H9 (cell line): Measurements from ENCODE around the gene SFMBT1. TPM values are rescaled to one million over a fixed set of nuclear protein-coding genes. Genes with fewer than 3 reads are reported as not detected.

Experiments
- DNase-seq: peaks from one replicate; pipeline ENCODE4 v3.0.0-alpha.2; 2017
- H2AFZ ChIP-seq: one replicate; pipeline ENCODE4 v1.6.1; 2013; ENCODE audit warnings: mild to moderate bottlenecking, low read length, control low read depth, moderate library complexity
- H2AK5ac ChIP-seq: 2 replicates; pipeline ENCODE4 v1.6.1; 2013; ENCODE audit warnings: low read length, control low read depth, mixed read lengths; ENCODE audit not compliant: insufficient read length
- H2BK120ac ChIP-seq: one replicate; pipeline ENCODE4 v1.6.1; 2013; ENCODE audit warnings: low read depth, mild to moderate bottlenecking, low read length, control low read depth, inconsistent platforms; ENCODE audit not compliant: poor library complexity, severe bottlenecking
- H2BK12ac ChIP-seq: 2 replicates; pipeline ENCODE4 v1.6.1; 2013; ENCODE audit warnings: low read length, control low read depth, mixed read lengths, low read depth; ENCODE audit not compliant: insufficient read length
- H2BK15ac ChIP-seq: 2 replicates; pipeline ENCODE4 v1.6.1; 2013; ENCODE audit warnings: low read depth, low read length, control low read depth
- H2BK20ac ChIP-seq: one replicate; pipeline ENCODE4 v1.6.1; 2013; ENCODE audit warnings: low read depth, mild to moderate bottlenecking, low read length, control low read depth, inconsistent platforms; ENCODE audit not compliant: poor library complexity, severe bottlenecking
- H2BK5ac ChIP-seq: 2 replicates; pipeline ENCODE4 v1.6.1; 2013; ENCODE audit warnings: low read length, control low read depth, mixed read lengths; ENCODE audit not compliant: insufficient read length
- H3K14ac ChIP-seq: 2 replicates; pipeline ENCODE4 v1.6.1; 2013; ENCODE audit warnings: low read length, control low read depth; ENCODE audit not compliant: insufficient read depth
- H3K18ac ChIP-seq: 2 replicates; pipeline ENCODE4 v1.6.1; 2013; ENCODE audit warnings: low read depth, mild to moderate bottlenecking, mixed read lengths, low read length, control low read depth; ENCODE audit not compliant: insufficient read length
- H3K23ac ChIP-seq: 2 replicates; pipeline ENCODE4 v1.6.1; 2013; ENCODE audit warnings: low read length, control low read depth, mixed read lengths, low read depth; ENCODE audit not compliant: insufficient read length
- H3K23me2 ChIP-seq: 2 replicates; pipeline ENCODE4 v1.6.1; 2013; ENCODE audit warnings: low read depth, mild to moderate bottlenecking, mixed read lengths, low read length, control low read depth; ENCODE audit not compliant: insufficient read length, poor library complexity, severe bottlenecking
- H3K27ac ChIP-seq: 2 replicates; pipeline ENCODE4 v1.5.1; 2013; ENCODE audit warnings: low read length, control low read depth, mixed read lengths, low read depth; ENCODE audit not compliant: insufficient read length
- H3K27me3 ChIP-seq: 2 replicates; pipeline ENCODE4 v1.6.1; 2013; ENCODE audit warnings: low read length, control low read depth, inconsistent platforms; ENCODE audit not compliant: insufficient read depth
- H3K4ac ChIP-seq: 2 replicates; pipeline ENCODE4 v1.6.1; 2013; ENCODE audit warnings: low read depth, mild to moderate bottlenecking, control low read depth, inconsistent platforms, low read length, moderate library complexity
- H3K4me1 ChIP-seq: 2 replicates; pipeline ENCODE4 v1.6.1; 2013; ENCODE audit warnings: low read length, control low read depth, inconsistent platforms; ENCODE audit not compliant: insufficient read depth
- H3K4me2 ChIP-seq: 2 replicates; pipeline ENCODE4 v1.6.1; 2013; ENCODE audit warnings: low read length, control low read depth, mixed read lengths; ENCODE audit not compliant: insufficient read length, insufficient read depth
- H3K56ac ChIP-seq: 2 replicates; pipeline ENCODE4 v1.6.1; 2013; ENCODE audit warnings: low read depth, mild to moderate bottlenecking, mixed read lengths, low read length, control low read depth; ENCODE audit not compliant: insufficient read length
- H3K79me1 ChIP-seq: 2 replicates; pipeline ENCODE4 v1.6.1; 2013; ENCODE audit warnings: low read depth, mild to moderate bottlenecking, moderate library complexity, low read length, control low read depth, inconsistent platforms; ENCODE audit not compliant: insufficient read depth, poor library complexity, severe bottlenecking
- H3K79me2 ChIP-seq: 2 replicates; pipeline ENCODE4 v1.6.1; 2013; ENCODE audit warnings: low read length, control low read depth, inconsistent platforms; ENCODE audit not compliant: insufficient read depth
- H3K9ac ChIP-seq: 2 replicates; pipeline ENCODE4 v1.6.1; 2013; ENCODE audit warnings: low read length, control low read depth, mixed read lengths; ENCODE audit not compliant: insufficient read length; ENCODE audit errors: extremely low read depth
- H3K9me3 ChIP-seq: one replicate; pipeline ENCODE4 v1.6.1; 2013; ENCODE audit warnings: low read depth, low read length, inconsistent platforms; ENCODE audit not compliant: control insufficient read depth
- H3T11ph ChIP-seq: one replicate; pipeline ENCODE4 v1.6.1; 2013; ENCODE audit warnings: mild to moderate bottlenecking, low read length, control low read depth, inconsistent platforms
- H4K20me1 ChIP-seq: one replicate; pipeline ENCODE4 v1.6.1; 2013; ENCODE audit not compliant: control insufficient read depth, insufficient read length, insufficient read depth
- H4K5ac ChIP-seq: 2 replicates; pipeline ENCODE4 v1.6.1; 2013; ENCODE audit warnings: low read depth, mild to moderate bottlenecking, mixed read lengths, low read length, control low read depth; ENCODE audit not compliant: insufficient read length
- H4K8ac ChIP-seq: replicated peaks from 2 replicates; pipeline ENCODE4 v1.6.1; 2013; ENCODE audit warnings: low read length, control low read depth, mixed read lengths, low read depth; ENCODE audit not compliant: insufficient read length
- H4K91ac ChIP-seq: 2 replicates; pipeline ENCODE4 v1.6.1; 2013; ENCODE audit warnings: low read depth, mild to moderate bottlenecking, moderate library complexity, mixed read lengths, low read length, control low read depth; ENCODE audit not compliant: insufficient read length
- H3K27ac Mint-ChIP-seq, 3 experiments: 2 replicates in 2 of 3; 3 replicates in 1 of 3; pipeline ENCODE4 v1.8.0; 2020 to 2021; ENCODE audit warnings: mixed read lengths in 3 of 3, mild to moderate bottlenecking in 1 of 3, moderate library complexity in 1 of 3
- H3K27me3 Mint-ChIP-seq: 2 replicates; pipeline ENCODE4 v1.8.0; 2021; ENCODE audit warnings: low read depth, mild to moderate bottlenecking, moderate library complexity, mixed read lengths
- H3K36me3 Mint-ChIP-seq, 3 experiments: 2 replicates in 2 of 3; 3 replicates in 1 of 3; pipeline ENCODE4 v1.8.0; 2020 to 2021; ENCODE audit warnings: low read depth in 3 of 3, mixed read lengths in 3 of 3; ENCODE audit not compliant: insufficient read depth in 1 of 3
- H3K4me1 Mint-ChIP-seq, 2 experiments: 2 replicates each; pipeline ENCODE4 v1.8.0; 2020; ENCODE audit warnings: mixed read lengths in 2 of 2
- H3K4me3 Mint-ChIP-seq, 2 experiments: 2 replicates in 1 of 2; 3 replicates in 1 of 2; pipeline ENCODE4 v1.8.0; 2020 to 2021; ENCODE audit warnings: mild to moderate bottlenecking in 2 of 2, mixed read lengths in 2 of 2, moderate library complexity in 1 of 2
- H3K9me3 Mint-ChIP-seq, 2 experiments: 2 replicates in 1 of 2; 3 replicates in 1 of 2; pipeline ENCODE4 v1.8.0; 2020; ENCODE audit warnings: mild to moderate bottlenecking in 2 of 2, mixed read lengths in 2 of 2, moderate library complexity in 1 of 2
- WGBS: extraction: QIAGEN DNeasy Blood & Tissue Kit; methylation state at CpG from one replicate; pipeline ENCODE4 v1.1.7; 2013; ENCODE audit warnings: missing lambda C conversion rate, low lambda C conversion rate, mixed read lengths; ENCODE audit not compliant: insufficient read length; ENCODE audit errors: extremely low coverage; 5-methylcytosine and 5-hydroxymethylcytosine counted together
- total RNA-seq: library from RNA; stranded (reverse); gene quantifications from 2 replicates; pipeline ENCODE4 v1.2.1, GENCODE V29; 2021
- TF ChIP-seq, protein P1 (sequence below): fragments of 200-600 bp; sonication (generic); conservative IDR thresholded peaks from 3 replicates; pipeline ENCODE4 v1.8.0; 2021; ENCODE audit warnings: antibody characterized with exemption, mild to moderate bottlenecking

Gene SFMBT1
- total RNA-seq, 1 experiment from 2014 or later: 15.3 TPM

DNA sequence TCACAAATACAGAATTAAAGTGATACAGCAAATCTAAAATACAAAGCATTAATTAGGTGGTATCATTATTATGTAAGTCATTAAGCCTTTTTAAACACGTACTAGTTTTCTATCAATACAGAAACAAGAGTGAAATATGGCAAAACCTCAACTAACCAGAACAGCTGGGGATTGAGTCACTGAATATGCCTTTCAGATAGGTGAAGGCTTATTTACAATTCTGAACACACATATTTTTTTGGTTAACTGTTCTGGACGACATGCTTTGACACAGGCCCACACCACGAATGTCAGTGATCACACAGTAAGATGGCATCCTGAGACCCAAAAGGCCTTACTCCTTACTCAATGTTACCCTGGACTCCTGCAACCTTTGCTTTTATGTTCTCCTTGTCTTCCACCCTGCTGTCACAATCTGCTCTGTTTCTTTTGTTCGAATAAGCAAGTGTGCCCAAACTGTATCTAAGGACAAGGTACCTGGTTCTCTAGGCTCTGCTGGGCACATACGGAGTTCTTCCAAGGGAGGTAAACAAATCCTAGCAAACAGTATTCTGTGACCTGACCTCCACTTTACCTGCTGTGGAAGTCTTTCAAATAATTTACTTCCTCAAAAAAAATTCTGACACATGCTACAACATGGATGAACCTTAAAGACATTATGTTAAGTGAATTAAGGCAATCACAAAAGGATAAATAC is 7.0 kb downstream of the SFMBT1 start:
- Histone ChIP-seq H3K56ac (no peak overlapping the region), H2BK120ac (no peak overlapping the region), H4K91ac (no peak overlapping the region), H4K5ac (no peak overlapping the region), H3K14ac (no peak overlapping the region), H3K9ac (no peak overlapping the region), H3K4me2 (no peak overlapping the region), H3K23ac (no peak overlapping the region), H3K4me1 (no peaks in the 10 kb centered on the region; the same call in 1 of the 2 replicates), H3K9me3 (no peaks in the 10 kb centered on the region), H3K23me2 (no peaks in the 10 kb centered on the region), H3K27ac (no peak overlapping the region), H3K18ac (no peak overlapping the region), H4K20me1 (no peaks in the 10 kb centered on the region), H2BK20ac (no peak overlapping the region), H3K79me2 (no peaks in the 10 kb centered on the region; the same call in 1 of the 2 replicates), H4K8ac (no peak overlapping the region), H2BK12ac (no peak overlapping the region), H3K4ac (no peak overlapping the region), H2BK5ac (no peak overlapping the region), H3K27me3 (no peaks in the 10 kb centered on the region), H2AFZ (no peak overlapping the region), H3T11ph (no peak overlapping the region), H2BK15ac (no peak overlapping the region), H2AK5ac (no peak overlapping the region), H3K79me1 (peaks cover 9% of the 10 kb centered on the region)
- no peak overlapping the region for H3K4me3 Mint-ChIP-seq
- H3K36me3 Mint-ChIP-seq: no peaks in the 10 kb centered on the region
- H3K9me3 Mint-ChIP-seq: no peaks in the 10 kb centered on the region
- WGBS: no CpG with 5 or more reads among the region's 5 CpGs
- H3K4me1 Mint-ChIP-seq: peaks cover 18 to 21% of the 10 kb centered on the region in 2 experiments
- TF ChIP-seq, protein P1, sequence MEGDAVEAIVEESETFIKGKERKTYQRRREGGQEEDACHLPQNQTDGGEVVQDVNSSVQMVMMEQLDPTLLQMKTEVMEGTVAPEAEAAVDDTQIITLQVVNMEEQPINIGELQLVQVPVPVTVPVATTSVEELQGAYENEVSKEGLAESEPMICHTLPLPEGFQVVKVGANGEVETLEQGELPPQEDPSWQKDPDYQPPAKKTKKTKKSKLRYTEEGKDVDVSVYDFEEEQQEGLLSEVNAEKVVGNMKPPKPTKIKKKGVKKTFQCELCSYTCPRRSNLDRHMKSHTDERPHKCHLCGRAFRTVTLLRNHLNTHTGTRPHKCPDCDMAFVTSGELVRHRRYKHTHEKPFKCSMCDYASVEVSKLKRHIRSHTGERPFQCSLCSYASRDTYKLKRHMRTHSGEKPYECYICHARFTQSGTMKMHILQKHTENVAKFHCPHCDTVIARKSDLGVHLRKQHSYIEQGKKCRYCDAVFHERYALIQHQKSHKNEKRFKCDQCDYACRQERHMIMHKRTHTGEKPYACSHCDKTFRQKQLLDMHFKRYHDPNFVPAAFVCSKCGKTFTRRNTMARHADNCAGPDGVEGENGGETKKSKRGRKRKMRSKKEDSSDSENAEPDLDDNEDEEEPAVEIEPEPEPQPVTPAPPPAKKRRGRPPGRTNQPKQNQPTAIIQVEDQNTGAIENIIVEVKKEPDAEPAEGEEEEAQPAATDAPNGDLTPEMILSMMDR: no peak
- DNase-seq: no peak
- H3K27me3 Mint-ChIP-seq: peaks cover 7% of the 10 kb centered on the region
- 0 out of 7 replicates have a peak overlapping the region, but pooled peaks of 1 of the 3 experiments have one; percentile 18 for H3K27ac Mint-ChIP-seq
